GM12872 (cell line): Measurements from ENCODE around the gene HIPK2.

Source experiments
- TF ChIP-seq, protein P1 (sequence below): IDR thresholded peaks from 3 replicates; pipeline ENCODE4 v1.5.1; 2011; ENCODE audit warnings: low read depth, mild to moderate bottlenecking, low read length, moderate library complexity; ENCODE audit not compliant: insufficient read depth

Gene HIPK2

DNA sequence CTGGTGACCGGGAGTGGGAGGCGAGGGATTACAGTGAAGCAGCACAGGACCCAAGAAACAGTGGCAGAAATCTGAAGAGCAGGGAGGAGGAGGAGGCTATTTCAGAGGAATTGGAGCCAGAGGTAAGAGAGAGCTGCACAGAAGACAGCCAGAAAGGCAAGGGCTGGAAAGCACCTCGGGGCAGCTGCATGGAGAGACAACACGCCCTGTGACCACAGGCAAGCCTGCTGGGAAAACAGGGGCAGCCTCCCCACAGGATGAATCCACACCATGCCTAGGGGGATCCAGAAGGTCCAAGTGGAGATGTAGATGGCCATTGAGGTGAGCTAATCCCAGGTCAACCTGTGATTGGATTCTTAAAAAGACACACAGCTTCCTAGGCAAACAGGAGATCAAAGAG, 135.5 kb downstream of the HIPK2 start:
- TF ChIP-seq, protein P1, sequence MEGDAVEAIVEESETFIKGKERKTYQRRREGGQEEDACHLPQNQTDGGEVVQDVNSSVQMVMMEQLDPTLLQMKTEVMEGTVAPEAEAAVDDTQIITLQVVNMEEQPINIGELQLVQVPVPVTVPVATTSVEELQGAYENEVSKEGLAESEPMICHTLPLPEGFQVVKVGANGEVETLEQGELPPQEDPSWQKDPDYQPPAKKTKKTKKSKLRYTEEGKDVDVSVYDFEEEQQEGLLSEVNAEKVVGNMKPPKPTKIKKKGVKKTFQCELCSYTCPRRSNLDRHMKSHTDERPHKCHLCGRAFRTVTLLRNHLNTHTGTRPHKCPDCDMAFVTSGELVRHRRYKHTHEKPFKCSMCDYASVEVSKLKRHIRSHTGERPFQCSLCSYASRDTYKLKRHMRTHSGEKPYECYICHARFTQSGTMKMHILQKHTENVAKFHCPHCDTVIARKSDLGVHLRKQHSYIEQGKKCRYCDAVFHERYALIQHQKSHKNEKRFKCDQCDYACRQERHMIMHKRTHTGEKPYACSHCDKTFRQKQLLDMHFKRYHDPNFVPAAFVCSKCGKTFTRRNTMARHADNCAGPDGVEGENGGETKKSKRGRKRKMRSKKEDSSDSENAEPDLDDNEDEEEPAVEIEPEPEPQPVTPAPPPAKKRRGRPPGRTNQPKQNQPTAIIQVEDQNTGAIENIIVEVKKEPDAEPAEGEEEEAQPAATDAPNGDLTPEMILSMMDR, result no peak

DNA sequence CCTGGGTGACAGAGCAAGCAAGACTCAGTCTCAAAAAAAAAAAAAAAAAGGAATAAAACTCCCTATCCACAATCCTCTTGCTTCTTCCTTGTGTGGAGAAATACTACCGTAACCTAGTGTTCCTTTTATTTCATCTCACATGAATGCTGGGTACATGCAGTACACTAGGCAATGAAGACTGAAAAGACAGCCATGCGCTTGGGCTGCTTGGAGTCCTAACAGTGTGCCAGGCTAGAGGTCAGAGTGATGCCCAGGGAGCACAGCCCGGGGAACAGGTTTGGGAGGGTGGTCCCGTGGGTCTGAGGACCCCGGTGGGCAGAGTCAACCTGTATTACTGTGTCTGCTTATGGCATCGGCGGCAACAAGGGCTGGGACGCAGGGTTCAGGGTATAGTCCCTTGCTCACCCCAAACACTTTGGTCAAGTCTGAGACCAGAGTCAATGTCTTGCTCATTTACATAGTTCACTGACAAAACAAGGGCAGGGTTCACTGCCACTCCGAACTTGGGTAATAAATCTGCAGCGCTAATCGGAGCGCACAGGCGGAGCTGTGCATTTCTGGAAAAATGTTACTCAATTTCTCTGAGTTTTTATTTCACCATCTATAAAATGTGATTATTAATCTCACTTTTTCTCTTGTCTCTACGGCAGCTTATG, 136.3 kb downstream of the HIPK2 start:
- TF ChIP-seq, protein P1, result no peak

DNA sequence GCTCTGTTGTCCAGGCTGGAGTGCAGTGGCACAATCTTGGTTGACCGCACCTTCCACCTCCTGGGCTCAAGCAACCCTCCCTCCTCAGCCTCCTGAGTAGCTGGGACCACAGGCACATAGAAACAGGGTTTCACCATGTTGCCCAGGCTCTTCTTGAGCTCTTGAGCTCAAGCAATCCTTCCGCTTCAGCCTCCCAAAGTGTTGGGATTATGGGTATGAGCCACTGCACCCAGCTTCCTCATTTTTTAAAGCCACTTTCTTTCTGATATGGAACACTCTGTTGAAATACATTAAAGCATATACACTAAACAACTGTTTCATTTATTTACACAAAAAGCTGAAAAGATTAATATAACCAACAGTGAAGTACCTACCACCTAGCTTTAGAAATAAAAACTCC, 137.1 kb downstream of the HIPK2 start:
- TF ChIP-seq, protein P1, result no peak

DNA sequence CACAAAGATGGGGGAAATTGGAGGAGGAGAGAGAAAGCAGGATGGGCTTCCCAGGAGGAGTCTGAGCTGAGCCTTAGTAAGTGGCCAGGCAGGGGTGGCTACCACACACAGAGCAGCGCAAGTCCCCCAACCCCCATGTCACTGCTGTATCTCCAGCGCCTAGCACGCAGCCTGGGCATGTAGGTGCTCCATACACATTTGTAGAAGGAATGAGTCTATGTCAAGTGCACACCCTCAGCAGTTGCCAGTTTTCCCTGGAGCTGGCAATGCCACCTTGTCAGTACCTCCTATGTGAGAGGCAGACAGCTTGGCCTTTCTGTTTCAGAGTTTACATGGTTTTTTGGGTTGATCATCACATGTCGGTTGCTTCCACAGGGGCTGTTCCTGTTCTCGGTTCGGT, 138.2 kb downstream of the HIPK2 start:
- TF ChIP-seq, protein P1, result no peak

DNA sequence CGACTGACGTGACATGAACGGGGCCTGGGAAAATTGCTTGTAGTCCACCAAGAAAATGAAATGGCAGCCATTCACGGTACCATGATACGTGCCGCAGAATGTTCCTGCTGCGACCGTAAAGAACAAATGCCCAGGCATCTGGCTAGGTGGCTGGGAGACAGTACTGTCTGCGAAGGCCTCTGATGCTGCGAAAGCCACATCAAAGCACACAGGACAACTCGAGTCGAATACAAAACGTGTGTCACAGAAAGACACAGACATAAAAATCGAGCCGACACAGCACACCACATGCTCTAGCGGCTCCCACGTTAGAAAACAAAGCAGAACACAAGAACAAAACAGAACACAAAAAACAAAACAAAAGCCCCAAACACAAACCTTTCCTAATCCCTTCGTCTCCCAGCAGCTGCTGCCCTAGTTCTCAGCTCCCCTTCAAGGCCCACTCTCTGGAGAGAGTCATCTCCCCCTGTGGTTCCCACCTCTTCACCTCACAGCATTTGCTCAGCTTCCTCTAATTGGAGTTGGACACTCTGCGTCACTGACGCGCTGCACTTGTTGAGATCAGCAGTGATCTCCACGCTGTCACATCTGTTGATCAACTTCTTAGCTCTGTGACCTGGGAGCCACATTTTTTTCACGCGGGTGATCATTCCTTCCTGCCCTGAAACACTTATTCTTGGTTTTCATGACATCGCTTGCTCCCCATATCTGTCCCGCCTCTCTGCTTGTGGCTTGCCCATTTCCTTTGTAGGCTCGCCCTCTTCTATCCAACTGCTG, 142.1 kb downstream of the HIPK2 start:
- TF ChIP-seq, protein P1, result no peak

DNA sequence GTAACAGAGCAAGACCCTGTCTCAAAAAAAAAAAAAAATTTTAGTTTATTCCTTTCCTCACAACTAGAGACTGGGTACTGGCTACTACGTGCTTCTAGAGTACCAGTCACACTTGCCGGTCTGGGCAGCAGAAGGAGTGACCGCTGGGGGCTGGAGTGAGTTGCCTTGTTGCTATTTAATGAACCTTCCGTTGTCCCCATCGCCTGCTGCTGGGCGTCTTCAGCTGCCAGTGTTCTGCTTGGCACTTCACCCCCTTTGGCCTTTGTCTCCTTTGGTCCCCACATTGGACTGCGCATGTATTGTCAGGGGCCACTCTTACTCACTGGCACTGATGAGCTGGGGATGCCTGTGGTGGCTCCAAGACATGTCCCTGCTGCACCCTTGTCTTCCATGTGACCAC, 143.7 kb downstream of the HIPK2 start:
- TF ChIP-seq, protein P1, result no peak

DNA sequence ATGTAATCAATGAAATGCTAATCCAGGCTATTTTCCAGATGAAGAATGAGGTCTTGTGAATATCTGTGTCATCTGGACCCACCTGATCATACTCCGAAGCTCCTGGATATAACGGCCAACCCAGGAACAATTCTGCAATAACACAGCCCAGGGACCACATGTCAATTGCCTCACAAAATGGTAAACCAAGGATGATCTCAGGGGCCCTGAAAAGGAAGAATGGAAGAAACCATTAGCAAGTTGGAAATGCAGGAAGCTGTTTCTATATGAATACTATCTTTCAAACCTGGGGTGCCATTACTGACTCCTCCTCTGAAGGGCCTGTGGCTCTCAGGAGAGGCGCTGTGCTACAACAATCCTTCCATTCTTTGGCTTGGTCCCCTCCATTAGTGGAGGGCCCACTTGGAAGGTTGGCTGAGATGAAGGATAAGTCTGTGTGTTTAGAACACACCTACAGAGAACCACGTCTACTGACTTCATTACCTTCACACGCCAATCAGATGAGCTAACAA, 146.2 kb downstream of the HIPK2 start:
- TF ChIP-seq, protein P1, result no peak
